HCT116 (cell line): ENCODE data around the gene APP. TPM values are rescaled to one million over a fixed set of nuclear protein-coding genes. Genes with fewer than 3 reads are reported as not detected.

Source experiments
- ATAC-seq: fragments of 200-7000 bp; cut with Tn5 transposase; 2 replicates; pipeline ENCODE4 v1.9.1; 2020; ENCODE audit warnings: mild to moderate bottlenecking, moderate library complexity
- BruUV-seq: library from RNA; stranded (reverse); fragments of 400-500 nt; replicated peaks from 2 replicates; lab custom pipeline; 2021; lab: Mats Ljungman, UMichigan
- CTCF ChIA-PET: fragments of 300-600 bp; sonication (Branson Sonifier 250); formaldehyde crosslinking; loops from one replicate; lab custom pipeline; 2021; ENCODE audit warnings: antibody characterized with exemption; lab: Charles Lee
- POLR2A ChIA-PET: fragments of 300-600, 350-600 bp; sonication (Branson Sonifier 250); formaldehyde crosslinking; loops from one replicate; lab custom pipeline; 2021; ENCODE audit warnings: antibody characterized with exemption; lab: Charles Lee
- RAD21 ChIA-PET, 2 experiments: fragments of 300-600 bp; sonication (Branson Sonifier 250); formaldehyde crosslinking; loops; one replicate each; lab custom pipeline; 2023; ENCODE audit warnings: low total read pairs in 2 of 2; ENCODE audit not compliant: uncharacterized antibody in 2 of 2, unreplicated experiment in 2 of 2, low non-redundant PET in 1 of 2; lab: Charles Lee
- DNase-seq: peaks from one replicate; pipeline ENCODE4 v3.0.0-alpha.2; 2010; ENCODE audit warnings: low read depth, low spot score
- H2AFZ ChIP-seq: fragments of 200-600 bp; shearing (Covaris generic), sonication (generic); 2 replicates; pipeline ENCODE4 v1.6.1; 2017; ENCODE audit warnings: low read depth, mixed run types, mixed read lengths, antibody characterized with exemption, low read length; ENCODE audit not compliant: poor library complexity, severe bottlenecking
- H3K27ac ChIP-seq: 2 replicates; pipeline ENCODE4 v1.5.1; 2012; ENCODE audit warnings: low read depth, low read length
- H3K27me3 ChIP-seq: fragments of 200-600 bp; sonication (generic); 2 replicates; pipeline ENCODE4 v1.6.1; 2016; ENCODE audit warnings: mixed run types, low read length, mixed read lengths; ENCODE audit not compliant: insufficient read depth
- H3K36me3 ChIP-seq, 2 experiments: fragments of 200-500 bp in 1 of 2; fragments of 200-600 bp in 1 of 2; sonication (Bioruptor generic) in 1 of 2; sonication (generic) in 1 of 2; 2 replicates each; pipeline versions ENCODE4 v1.5.1 to v1.6.1; 2014 to 2016; ENCODE audit warnings: low read length in 2 of 2, inconsistent platforms in 1 of 2, mixed read lengths in 1 of 2, mixed run types in 1 of 2; ENCODE audit not compliant: insufficient read depth in 2 of 2, control insufficient read depth in 1 of 2
- H3K4me1 ChIP-seq, 2 experiments: fragments of 200-600 bp in 1 of 2; sonication (generic) in 1 of 2; 2 replicates each; pipeline versions ENCODE4 v1.5.1 to v1.6.1; 2012 to 2017; ENCODE audit warnings: low read length in 2 of 2, inconsistent platforms in 1 of 2, mild to moderate bottlenecking in 1 of 2, mixed read lengths in 1 of 2, mixed run types in 1 of 2, moderate library complexity in 1 of 2; ENCODE audit not compliant: insufficient read depth in 2 of 2, control insufficient read depth in 1 of 2
- H3K4me2 ChIP-seq: fragments of 200-600 bp; sonication (generic); 2 replicates; pipeline ENCODE4 v1.6.1; 2017; ENCODE audit warnings: mixed run types, low read length, mixed read lengths
- H3K4me3 ChIP-seq, 2 experiments: fragments of 200-600 bp in 1 of 2; sonication (generic) in 1 of 2; replicated peaks in 1 of 2; 2 replicates each; pipeline ENCODE4 v1.5.1; 2011 to 2016; ENCODE audit warnings: low read length in 2 of 2, control low read depth in 1 of 2, low read depth in 1 of 2, mild to moderate bottlenecking in 1 of 2, mixed read lengths in 1 of 2, mixed run types in 1 of 2
- H3K79me2 ChIP-seq: fragments of 200-600 bp; sonication (generic); 2 replicates; pipeline ENCODE4 v1.6.1; 2017; ENCODE audit warnings: mild to moderate bottlenecking, mixed run types, low read length, moderate library complexity, mixed read lengths; ENCODE audit not compliant: insufficient read depth
- H3K9ac ChIP-seq: fragments of 200-600 bp; sonication (generic); 2 replicates; pipeline ENCODE4 v1.6.1; 2016; ENCODE audit warnings: low read length, mixed read lengths
- H3K9me2 ChIP-seq: fragments of 200-600 bp; sonication (generic), shearing (Covaris generic); 2 replicates; pipeline ENCODE4 v1.6.1; 2017; ENCODE audit warnings: mixed run types, mild to moderate bottlenecking, moderate library complexity; ENCODE audit not compliant: insufficient read depth
- H3K9me3 ChIP-seq, 2 experiments: fragments of 200-500 bp in 1 of 2; fragments of 200-600 bp in 1 of 2; sonication (Bioruptor generic) in 1 of 2; sonication (generic) in 1 of 2; 2 replicates each; pipeline ENCODE4 v1.6.1; 2014 to 2017; ENCODE audit warnings: low read length in 2 of 2, mixed read lengths in 2 of 2, inconsistent platforms in 1 of 2, low read depth in 1 of 2, mild to moderate bottlenecking in 1 of 2, mixed run types in 1 of 2, moderate library complexity in 1 of 2; ENCODE audit not compliant: control insufficient read depth in 1 of 2, insufficient read depth in 1 of 2
- H4K20me1 ChIP-seq: fragments of 200-600 bp; sonication (generic), shearing (Covaris generic); 2 replicates; pipeline ENCODE4 v1.6.1; 2017; ENCODE audit warnings: mixed run types, mild to moderate bottlenecking, moderate library complexity; ENCODE audit not compliant: insufficient read depth
- CBX3 ChIP-seq: IDR thresholded peaks from 2 replicates; pipeline ENCODE4 v1.6.1; 2012; ENCODE audit warnings: low read depth
- EGR1 ChIP-seq: IDR thresholded peaks from 2 replicates; pipeline ENCODE4 v1.6.1; 2012; ENCODE audit warnings: low read depth
- FOSL1 ChIP-seq: IDR thresholded peaks from 2 replicates; pipeline ENCODE4 v1.6.1; 2012; ENCODE audit warnings: low read depth
- JUND ChIP-seq: IDR thresholded peaks from 2 replicates; pipeline ENCODE4 v1.6.1; 2012
- POLR2A ChIP-seq: IDR thresholded peaks from 2 replicates; pipeline ENCODE4 v1.7.0; 2011; ENCODE audit warnings: borderline replicate concordance; ENCODE audit not compliant: insufficient read depth, insufficient read length; ENCODE audit errors: extremely low read depth
- RAD21 ChIP-seq: IDR thresholded peaks from 2 replicates; pipeline ENCODE4 v1.6.1; 2012; ENCODE audit warnings: low read depth, mild to moderate bottlenecking
- SIN3A ChIP-seq: IDR thresholded peaks from 2 replicates; pipeline ENCODE4 v1.6.1; 2012; ENCODE audit warnings: low read depth
- SP1 ChIP-seq: IDR thresholded peaks from 2 replicates; pipeline ENCODE4 v1.6.1; 2012; ENCODE audit warnings: low read depth
- SRF ChIP-seq: IDR thresholded peaks from 2 replicates; pipeline ENCODE4 v1.6.1; 2012; ENCODE audit warnings: low read depth
- TCF7L2 ChIP-seq: IDR thresholded peaks from 2 replicates; pipeline ENCODE4 v1.7.0; 2011; ENCODE audit warnings: borderline replicate concordance, inconsistent platforms; ENCODE audit not compliant: insufficient read depth, insufficient read length; ENCODE audit errors: extremely low read depth
- ZFX ChIP-seq: fragments of 450-650 bp; IDR thresholded peaks from 2 replicates; pipeline ENCODE4 v1.6.1; 2017
- ZNF274 ChIP-seq: fragments of 200-500 bp; sonication (Bioruptor generic); IDR thresholded peaks from 2 replicates; pipeline ENCODE4 v1.6.1; 2014; ENCODE audit warnings: mild to moderate bottlenecking, low read depth, low read length, inconsistent platforms
- intact Hi-C: fragments of 100-400 bp; cut with micrococcal nuclease; formaldehyde crosslinking; loops from 2 replicates; pipeline ENCODE4 v1.10.0; 2022
- total RNA-seq: library from RNA; stranded (reverse); gene quantifications from one replicate; pipeline ENCODE4 v1.2.1, GENCODE V29; 2021; ENCODE audit not compliant: unreplicated experiment
- TF ChIP-seq, protein P1 (sequence below): IDR thresholded peaks from 2 replicates; pipeline ENCODE4 v1.6.1; 2012
- TF ChIP-seq, protein P2 (sequence below): IDR thresholded peaks from 2 replicates; pipeline ENCODE4 v1.6.1; 2012
- TF ChIP-seq, protein P3 (sequence below), 3 experiments: fragments of 200-600 bp in 1 of 3; sonication (generic) in 1 of 3; IDR thresholded peaks in 2 of 3; conservative IDR thresholded peaks in 1 of 3; 2 replicates each; pipeline ENCODE4 v1.5.1; 2012 to 2017; ENCODE audit warnings: low read depth in 2 of 3, low read length in 2 of 3, antibody characterized with exemption in 1 of 3, borderline replicate concordance in 1 of 3, control low read depth in 1 of 3, mild to moderate bottlenecking in 1 of 3, mixed read lengths in 1 of 3, mixed run types in 1 of 3, moderate library complexity in 1 of 3; ENCODE audit not compliant: insufficient read depth in 1 of 3

APP gene
- total RNA-seq, 1 experiment from 2014 or later = 267 TPM

DNA sequence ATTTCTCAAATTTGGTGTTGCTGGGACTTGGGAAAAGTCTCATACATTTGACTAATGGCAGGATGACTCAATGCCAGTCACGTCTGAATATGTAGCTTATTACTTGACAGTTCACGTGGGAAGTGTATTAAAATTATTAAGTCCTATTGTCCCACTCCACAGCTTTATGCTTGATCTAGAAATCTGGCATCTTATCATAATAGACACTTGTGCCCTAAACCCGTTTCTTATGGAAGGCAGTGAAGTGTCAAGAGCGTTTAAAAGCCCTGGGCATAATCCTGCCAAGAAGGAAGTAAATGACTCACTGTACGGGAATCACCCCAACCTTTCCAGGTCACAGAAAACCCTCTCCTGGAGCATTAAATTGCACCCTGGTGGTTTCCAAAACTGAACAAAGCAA is 207.4 kb downstream of the APP start:
- ATAC-seq = peak; percentile 94
- 0 out of 4 replicates have a peak, but pooled peaks cover 0 to 3% of the 10 kb centered on the region in 2 experiments for H3K36me3 ChIP-seq
- no peaks in the 10 kb centered on the region; the same call in 1 of the 2 replicates for H3K79me2 ChIP-seq
- TF ChIP-seq SRF = peak; percentile 35; the same call in 1 of the 2 replicates
- peak; percentile 54 for TF ChIP-seq SP1
- TF ChIP-seq JUND = peak; percentile 71
- TF ChIP-seq FOSL1 = peak; percentile 80
- TF ChIP-seq, protein P1, sequence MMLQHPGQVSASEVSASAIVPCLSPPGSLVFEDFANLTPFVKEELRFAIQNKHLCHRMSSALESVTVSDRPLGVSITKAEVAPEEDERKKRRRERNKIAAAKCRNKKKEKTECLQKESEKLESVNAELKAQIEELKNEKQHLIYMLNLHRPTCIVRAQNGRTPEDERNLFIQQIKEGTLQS = no peak
- no peak for TF ChIP-seq EGR1
- peak; percentile 34; the same call in 1 of the 2 replicates for TF ChIP-seq CBX3
- TF ChIP-seq ZFX = no peak
- no peaks in the 10 kb centered on the region for H4K20me1 ChIP-seq
- ChIA-PET RAD21 (no interaction called here), CTCF (no interaction called here), POLR2A (no interaction called here)
- H3K9ac ChIP-seq = peak overlapping the region; percentile 21; the same call in 1 of the 2 replicates
- peak; percentile 75 for DNase-seq
- intact Hi-C loops = loop anchor here (5.0 to 10.0 kb wide), 2 partner anchors 209 to 358 kb away; partner anchors contain the start of genes APP and MRPL39
- peak overlapping the region; percentile 83 for H3K27ac ChIP-seq
- no peaks in the 10 kb centered on the region for H3K27me3 ChIP-seq
- peaks cover 24 to 33% of the 10 kb centered on the region in 2 experiments for H3K4me1 ChIP-seq
- peak overlapping the region in 1 of 2 experiments; percentile 14; a peak in 1 of 4 replicates for H3K4me3 ChIP-seq
- H3K4me2 ChIP-seq = peak overlapping the region; percentile 64
- BruUV-seq = no TSS peak
- no peaks in the 10 kb centered on the region for H3K9me3 ChIP-seq
- H2AFZ ChIP-seq = no peak overlapping the region
- H3K9me2 ChIP-seq = no peaks in the 10 kb centered on the region

DNA sequence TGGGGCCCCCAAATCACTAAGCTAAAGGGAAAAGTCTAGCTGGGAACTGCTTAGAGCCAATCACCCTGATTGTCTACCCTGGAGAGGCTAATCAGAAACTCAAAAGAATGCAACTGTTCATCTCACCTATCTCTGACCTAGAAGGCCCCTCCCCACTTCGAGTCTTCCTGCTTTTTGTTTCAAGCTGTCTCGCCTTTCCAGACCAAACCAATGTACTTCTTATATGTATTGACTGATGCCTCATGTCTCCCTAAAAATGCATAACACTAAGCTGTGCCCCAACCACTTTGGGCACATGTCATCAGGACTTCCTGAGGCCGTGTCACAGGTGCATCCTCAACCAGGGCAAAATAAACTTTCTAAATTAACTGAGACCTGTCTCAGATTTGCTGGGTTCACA is 209.5 kb downstream of the APP start:
- Histone ChIP-seq H3K36me3 (0 out of 4 replicates have a peak, but pooled peaks cover 0 to 3% of the 10 kb centered on the region in 2 experiments), H4K20me1 (no peaks in the 10 kb centered on the region), H3K4me2 (no peak overlapping the region), H3K9me2 (no peaks in the 10 kb centered on the region), H3K27ac (no peak overlapping the region), H3K4me1 (peaks cover 24 to 33% of the 10 kb centered on the region in 2 experiments), H3K27me3 (no peaks in the 10 kb centered on the region), H3K9ac (no peak overlapping the region), H3K9me3 (no peaks in the 10 kb centered on the region), H3K79me2 (no peaks in the 10 kb centered on the region; the same call in 1 of the 2 replicates), H2AFZ (no peak overlapping the region), H3K4me3 (no peak overlapping the region)
- BruUV-seq = no TSS peak
- ChIA-PET POLR2A (no interaction called here), CTCF (no interaction called here), RAD21 (no interaction called here)
- TF ChIP-seq, protein P2, sequence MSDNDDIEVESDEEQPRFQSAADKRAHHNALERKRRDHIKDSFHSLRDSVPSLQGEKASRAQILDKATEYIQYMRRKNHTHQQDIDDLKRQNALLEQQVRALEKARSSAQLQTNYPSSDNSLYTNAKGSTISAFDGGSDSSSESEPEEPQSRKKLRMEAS = no peak
- TF ChIP-seq SRF (no peak), ZFX (no peak), ZNF274 (no peak), POLR2A (no peak), RAD21 (no peak), TCF7L2 (no peak), CBX3 (no peak), SIN3A (no peak)
- TF ChIP-seq, protein P1 = no peak
- TF ChIP-seq, protein P3, sequence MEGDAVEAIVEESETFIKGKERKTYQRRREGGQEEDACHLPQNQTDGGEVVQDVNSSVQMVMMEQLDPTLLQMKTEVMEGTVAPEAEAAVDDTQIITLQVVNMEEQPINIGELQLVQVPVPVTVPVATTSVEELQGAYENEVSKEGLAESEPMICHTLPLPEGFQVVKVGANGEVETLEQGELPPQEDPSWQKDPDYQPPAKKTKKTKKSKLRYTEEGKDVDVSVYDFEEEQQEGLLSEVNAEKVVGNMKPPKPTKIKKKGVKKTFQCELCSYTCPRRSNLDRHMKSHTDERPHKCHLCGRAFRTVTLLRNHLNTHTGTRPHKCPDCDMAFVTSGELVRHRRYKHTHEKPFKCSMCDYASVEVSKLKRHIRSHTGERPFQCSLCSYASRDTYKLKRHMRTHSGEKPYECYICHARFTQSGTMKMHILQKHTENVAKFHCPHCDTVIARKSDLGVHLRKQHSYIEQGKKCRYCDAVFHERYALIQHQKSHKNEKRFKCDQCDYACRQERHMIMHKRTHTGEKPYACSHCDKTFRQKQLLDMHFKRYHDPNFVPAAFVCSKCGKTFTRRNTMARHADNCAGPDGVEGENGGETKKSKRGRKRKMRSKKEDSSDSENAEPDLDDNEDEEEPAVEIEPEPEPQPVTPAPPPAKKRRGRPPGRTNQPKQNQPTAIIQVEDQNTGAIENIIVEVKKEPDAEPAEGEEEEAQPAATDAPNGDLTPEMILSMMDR (IDR thresholded peaks at IDR 0.05 in 2 of 3, conservative IDR thresholded peaks at IDR 0.05 in 1 of 3; ENCODE audit: borderline replicate concordance in 1 of 3, insufficient read depth in 1 of 3, low read depth in 2 of 3, low read length in 2 of 3) = no peak
- DNase-seq (no peak), ATAC-seq (no peak)
- intact Hi-C loops = loop anchor here (5.0 to 10.0 kb wide), 2 partner anchors 211 to 356 kb away; partner anchors contain the start of genes APP and MRPL39
